Measurements from ENCODE around the gene KIF20B.

The KIF20B gene

DNA sequence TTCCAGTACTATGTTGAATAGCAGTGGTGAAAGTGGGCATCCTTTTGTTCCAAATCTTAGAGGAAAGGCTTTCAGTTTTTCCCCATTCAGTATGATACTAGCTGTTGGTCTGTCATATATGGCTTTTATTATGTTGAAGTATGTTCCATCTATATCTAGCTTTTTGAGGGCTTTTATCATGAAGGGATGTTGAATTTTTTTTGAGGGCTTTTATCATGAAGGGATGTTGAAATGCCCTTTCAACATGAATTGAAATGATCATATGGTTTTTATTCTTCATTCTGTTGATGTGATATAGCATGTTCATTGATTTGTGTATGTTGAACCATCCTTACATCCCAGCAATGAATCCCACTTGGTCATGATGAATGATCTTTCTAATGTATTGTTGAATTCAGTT is 75.3 kb downstream of the KIF20B start:
- no peaks in the 10 kb centered on the region for H3K27me3 Mint-ChIP-seq
- H3K27ac Mint-ChIP-seq: no peak overlapping the region
- H3K4me3 Mint-ChIP-seq: no peak overlapping the region
- no peaks in the 10 kb centered on the region for H3K9me3 Mint-ChIP-seq
- no peak for DNase-seq
- H3K4me1 Mint-ChIP-seq (ENCODE audit: low read depth): peaks cover 1% of the 10 kb centered on the region
- peaks cover 85% of the 10 kb centered on the region for H3K36me3 Mint-ChIP-seq (ENCODE audit: low read depth)

DNA sequence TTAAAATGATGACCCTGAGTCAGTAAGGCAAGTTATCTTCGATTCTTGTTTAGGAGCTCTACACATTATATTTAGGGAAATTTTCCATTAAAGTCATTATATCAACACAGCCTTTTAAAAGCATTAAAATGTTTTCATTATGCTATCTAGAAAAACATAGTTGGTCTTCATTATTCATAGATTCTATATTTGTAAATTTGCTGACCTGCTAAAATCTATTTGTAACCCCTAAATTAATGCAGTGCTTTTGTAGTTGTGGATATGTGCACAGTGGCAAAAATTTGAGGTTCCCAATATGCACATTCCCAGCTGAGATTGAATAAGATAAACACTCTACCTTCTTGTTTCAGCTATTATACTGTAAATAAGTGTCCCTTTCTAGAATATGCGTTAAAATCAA is 81.1 kb downstream of the KIF20B start:
- peaks cover 39% of the 10 kb centered on the region for H3K36me3 Mint-ChIP-seq (ENCODE audit: low read depth)
- no peaks in the 10 kb centered on the region for H3K4me1 Mint-ChIP-seq (ENCODE audit: low read depth)
- H3K9me3 Mint-ChIP-seq: no peaks in the 10 kb centered on the region
- H3K27ac Mint-ChIP-seq: no peak overlapping the region
- no peak for DNase-seq
- no peaks in the 10 kb centered on the region for H3K27me3 Mint-ChIP-seq
- H3K4me3 Mint-ChIP-seq: no peak overlapping the region

DNA sequence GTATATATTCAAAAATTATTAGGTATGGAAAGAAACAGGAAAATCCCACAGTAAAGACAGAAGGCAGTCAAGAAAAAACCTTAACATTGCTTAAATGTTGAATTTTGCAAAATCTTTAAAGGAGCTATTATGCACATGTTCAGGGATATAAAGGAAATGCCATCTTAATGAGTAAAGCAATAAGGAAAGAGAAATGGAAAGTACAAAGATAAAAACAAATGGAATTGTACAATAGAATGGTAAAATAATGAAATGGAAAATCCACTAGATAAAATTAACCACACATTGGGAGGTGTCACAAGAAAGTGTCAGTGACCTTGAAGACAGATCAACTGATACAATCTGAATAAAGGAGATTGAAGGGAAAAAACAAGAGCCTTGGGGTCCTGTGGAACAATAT is 82.0 kb downstream of the KIF20B start:
- H3K4me3 Mint-ChIP-seq: no peak overlapping the region
- H3K27ac Mint-ChIP-seq: no peak overlapping the region
- H3K9me3 Mint-ChIP-seq: no peaks in the 10 kb centered on the region
- no peaks in the 10 kb centered on the region for H3K27me3 Mint-ChIP-seq
- peaks cover 32% of the 10 kb centered on the region for H3K36me3 Mint-ChIP-seq (ENCODE audit: low read depth)
- no peaks in the 10 kb centered on the region for H3K4me1 Mint-ChIP-seq (ENCODE audit: low read depth)
- no peak for DNase-seq

DNA sequence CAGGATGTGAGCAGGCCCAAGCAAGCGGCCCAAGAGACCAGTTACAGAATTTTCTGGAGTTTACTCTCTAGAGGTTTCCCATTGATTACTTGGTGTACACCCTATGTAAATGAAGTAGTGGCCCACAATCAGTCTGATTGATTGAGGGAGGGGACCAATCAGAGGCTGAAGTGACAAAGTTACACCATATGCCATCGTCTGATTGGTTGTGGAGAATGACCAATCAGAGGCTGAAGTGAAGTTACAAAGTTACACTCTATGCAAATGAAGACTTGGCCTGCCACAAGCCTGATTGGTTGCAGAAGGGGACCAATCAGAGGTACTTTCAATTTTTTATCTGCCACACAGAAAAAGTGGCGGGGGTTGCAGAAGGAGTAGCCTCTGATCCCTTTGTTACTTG is 83.7 kb downstream of the KIF20B start:
- H3K9me3 Mint-ChIP-seq: no peaks in the 10 kb centered on the region
- H3K4me3 Mint-ChIP-seq: no peak overlapping the region
- DNase-seq: no peak
- no peak overlapping the region for H3K27ac Mint-ChIP-seq
- peaks cover 17% of the 10 kb centered on the region for H3K36me3 Mint-ChIP-seq (ENCODE audit: low read depth)
- H3K27me3 Mint-ChIP-seq: peaks cover 5% of the 10 kb centered on the region
- no peaks in the 10 kb centered on the region for H3K4me1 Mint-ChIP-seq (ENCODE audit: low read depth)

DNA sequence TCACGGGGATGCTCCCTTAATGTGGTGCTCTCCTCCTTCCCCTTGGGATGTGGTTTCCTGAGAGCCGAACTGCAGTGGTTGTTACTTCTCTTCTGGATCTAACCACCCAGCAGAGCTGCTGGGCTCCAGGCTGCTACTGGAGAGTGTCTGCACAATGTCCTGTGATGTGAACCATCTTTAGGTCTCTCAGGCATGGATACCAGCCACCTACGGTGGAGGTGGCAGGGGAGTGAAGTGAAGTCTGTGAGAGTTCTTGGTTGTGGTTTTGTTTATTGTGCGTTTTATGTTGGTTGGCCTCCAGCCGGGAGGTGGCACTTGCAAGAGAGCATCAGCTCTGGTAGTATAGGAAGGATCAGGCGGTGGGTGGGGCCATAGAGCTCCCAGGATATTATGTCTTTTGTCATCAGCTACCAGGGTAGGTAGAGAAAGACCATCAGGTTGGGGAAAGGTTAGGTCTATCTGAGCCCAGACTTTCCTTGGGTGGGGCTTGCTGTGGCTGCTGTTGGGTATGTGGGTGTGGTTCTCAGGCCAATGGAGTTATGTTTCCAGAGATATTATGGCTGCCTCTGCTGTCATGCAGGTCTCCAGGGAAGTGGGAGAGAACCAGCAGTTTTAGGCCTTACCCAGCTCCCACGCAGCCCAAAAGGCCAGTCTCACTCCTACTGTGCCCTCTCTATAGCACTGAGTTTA is 87.9 kb downstream of the KIF20B start:
- H3K4me1 Mint-ChIP-seq (ENCODE audit: low read depth): no peaks in the 10 kb centered on the region
- DNase-seq: no peak
- H3K27ac Mint-ChIP-seq: no peak overlapping the region
- H3K9me3 Mint-ChIP-seq: no peaks in the 10 kb centered on the region
- H3K27me3 Mint-ChIP-seq: peaks cover 9% of the 10 kb centered on the region
- no peaks in the 10 kb centered on the region for H3K36me3 Mint-ChIP-seq (ENCODE audit: low read depth)
- no peak overlapping the region for H3K4me3 Mint-ChIP-seq

DNA sequence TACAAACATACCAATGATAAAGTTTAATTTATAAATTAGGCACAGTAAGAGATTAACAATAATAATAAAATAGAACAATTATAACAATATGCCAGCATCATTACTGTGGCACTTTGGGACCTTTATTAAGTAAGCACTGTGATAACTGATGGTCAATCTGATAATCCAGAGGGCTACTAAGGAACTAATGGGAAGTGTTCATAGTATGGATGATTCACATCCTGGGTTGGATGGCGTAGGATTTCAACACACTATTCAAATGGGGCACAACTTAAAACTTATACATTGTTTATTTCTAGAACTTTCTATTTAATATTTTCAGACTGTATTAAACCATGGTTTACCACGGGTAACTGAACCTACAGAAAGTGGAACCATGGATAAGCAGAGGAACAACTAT is 90.8 kb downstream of the KIF20B start:
- Mint-ChIP-seq H3K27me3 (peaks cover 9% of the 10 kb centered on the region), H3K27ac (no peak overlapping the region), H3K4me3 (no peak overlapping the region), H3K4me1 (ENCODE audit: low read depth) (no peaks in the 10 kb centered on the region), H3K9me3 (no peaks in the 10 kb centered on the region), H3K36me3 (ENCODE audit: low read depth) (no peaks in the 10 kb centered on the region)
- DNase-seq: no peak

DNA sequence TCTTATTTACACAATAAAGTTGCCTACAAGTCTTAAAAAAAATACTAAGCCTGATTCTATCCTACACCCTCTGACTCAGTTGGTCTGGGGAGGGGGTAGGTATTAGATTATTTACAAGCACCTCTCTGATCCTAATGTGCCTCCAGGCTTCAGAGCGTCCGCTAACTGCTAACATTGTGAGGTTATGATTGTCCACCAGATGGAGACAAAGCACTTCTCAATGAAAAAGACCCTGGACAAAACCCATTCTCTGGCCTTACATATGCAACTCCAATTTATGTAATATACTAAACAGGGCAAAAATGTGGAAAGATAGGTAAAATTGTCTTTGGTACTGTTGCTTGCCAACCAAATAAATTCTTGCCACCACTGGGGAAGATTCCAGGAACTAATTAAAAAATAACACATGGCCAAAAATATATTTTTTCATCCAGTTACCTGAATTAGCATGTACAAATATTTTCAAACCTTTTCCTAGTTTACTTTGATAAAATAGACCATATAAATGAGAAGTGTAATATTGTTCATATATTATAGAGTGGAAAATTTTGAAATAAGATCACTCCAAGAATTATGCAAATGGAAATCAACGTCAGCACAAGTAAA is 92.4 kb downstream of the KIF20B start:
- Mint-ChIP-seq H3K9me3 (no peaks in the 10 kb centered on the region), H3K36me3 (ENCODE audit: low read depth) (no peaks in the 10 kb centered on the region), H3K27ac (no peak overlapping the region), H3K4me1 (ENCODE audit: low read depth) (peaks cover 2% of the 10 kb centered on the region), H3K27me3 (peaks cover 9% of the 10 kb centered on the region), H3K4me3 (no peak overlapping the region)
- no peak for DNase-seq

DNA sequence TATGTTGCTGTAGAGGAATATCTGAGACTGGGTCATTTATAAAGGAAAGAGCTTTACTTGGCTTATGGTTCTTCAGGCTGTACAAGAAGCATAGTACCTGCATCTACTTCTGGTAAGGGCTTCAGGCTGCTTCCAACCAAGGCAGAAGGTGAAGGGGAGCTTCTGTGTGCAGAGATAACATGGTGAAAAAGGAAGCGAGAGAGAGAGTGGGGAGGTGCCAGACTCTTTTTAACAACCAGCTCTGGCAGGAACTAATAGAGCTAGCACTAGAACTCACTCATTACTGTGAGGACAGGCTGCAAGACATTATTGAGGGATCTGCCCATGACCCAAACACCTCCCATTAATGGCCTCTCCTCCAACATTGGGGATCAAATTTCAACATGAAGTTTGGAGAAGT is 94.5 kb downstream of the KIF20B start:
- no peak overlapping the region for H3K4me3 Mint-ChIP-seq
- no peak for DNase-seq
- no peak overlapping the region for H3K27ac Mint-ChIP-seq
- H3K4me1 Mint-ChIP-seq (ENCODE audit: low read depth): peaks cover 2% of the 10 kb centered on the region
- H3K36me3 Mint-ChIP-seq (ENCODE audit: low read depth): no peaks in the 10 kb centered on the region
- H3K27me3 Mint-ChIP-seq: peaks cover 17% of the 10 kb centered on the region
- no peaks in the 10 kb centered on the region for H3K9me3 Mint-ChIP-seq

DNA sequence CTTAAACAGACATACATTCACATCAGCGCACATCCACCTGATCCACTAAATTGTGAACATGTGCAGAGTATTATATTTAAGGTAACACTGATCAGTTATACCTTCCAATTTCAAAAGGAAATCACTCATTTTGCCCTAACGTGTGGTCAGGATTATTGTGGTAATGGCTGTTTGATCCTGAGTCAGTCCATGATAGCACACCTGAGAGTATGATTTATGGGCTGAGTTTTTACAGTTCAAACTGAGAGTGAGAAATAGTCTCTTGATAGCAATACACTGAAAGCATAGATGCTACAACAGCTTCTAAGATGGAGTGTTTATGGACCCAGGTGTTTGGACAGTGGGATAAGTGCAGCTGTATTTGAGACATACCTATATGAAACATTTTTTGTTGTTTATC is 96.7 kb downstream of the KIF20B start:
- peaks cover 27% of the 10 kb centered on the region for H3K27me3 Mint-ChIP-seq
- no peaks in the 10 kb centered on the region for H3K36me3 Mint-ChIP-seq (ENCODE audit: low read depth)
- peaks cover 2% of the 10 kb centered on the region for H3K4me1 Mint-ChIP-seq (ENCODE audit: low read depth)
- DNase-seq: no peak
- no peak overlapping the region for H3K27ac Mint-ChIP-seq
- no peaks in the 10 kb centered on the region for H3K9me3 Mint-ChIP-seq
- H3K4me3 Mint-ChIP-seq: no peak overlapping the region

DNA sequence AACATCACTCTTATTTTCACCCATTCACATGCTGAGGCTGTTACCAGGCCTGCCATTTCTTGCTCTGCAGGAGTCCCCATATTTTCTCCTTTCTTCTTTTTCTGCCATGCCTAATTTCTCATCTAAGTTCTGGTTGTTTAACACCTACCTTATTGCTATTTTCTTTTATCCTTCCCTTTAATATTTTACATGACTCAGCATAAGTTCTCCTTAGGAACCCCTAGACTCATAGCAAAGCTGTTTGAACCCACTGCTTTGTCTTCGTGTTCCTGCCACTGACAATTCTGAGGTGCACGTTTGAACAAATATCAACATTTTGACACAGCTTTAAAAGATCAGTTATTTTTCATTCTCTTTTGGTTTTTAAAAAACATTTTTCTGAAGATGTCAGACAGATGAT is 98.2 kb downstream of the KIF20B start:
- Mint-ChIP-seq H3K4me1 (ENCODE audit: low read depth) (peaks cover 12% of the 10 kb centered on the region), H3K4me3 (no peak overlapping the region), H3K9me3 (no peaks in the 10 kb centered on the region), H3K27me3 (peaks cover 35% of the 10 kb centered on the region), H3K36me3 (ENCODE audit: low read depth) (no peaks in the 10 kb centered on the region), H3K27ac (no peak overlapping the region)
- DNase-seq: no peak

DNA sequence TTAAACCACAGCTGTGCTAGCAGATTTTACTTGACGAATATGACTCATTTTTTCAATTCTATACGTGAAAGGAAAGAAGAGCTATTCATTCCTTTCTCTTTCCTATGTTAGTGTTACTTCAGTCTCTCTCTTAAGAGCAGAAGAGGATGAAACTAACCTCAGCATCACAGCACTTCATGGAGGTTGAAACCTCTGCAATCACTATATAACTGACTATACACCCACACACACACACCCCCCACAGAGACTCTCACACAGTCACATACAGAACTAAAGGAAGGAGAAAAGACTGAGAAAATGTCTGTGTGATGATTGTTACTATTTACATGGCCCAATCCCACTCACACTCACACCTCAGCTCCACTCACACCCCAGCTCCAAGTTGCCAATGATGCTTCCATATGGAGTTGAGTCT is 104.2 kb downstream of the KIF20B start:
- Mint-ChIP-seq H3K4me1 (ENCODE audit: low read depth) (peaks cover 29% of the 10 kb centered on the region), H3K4me3 (no peak overlapping the region), H3K27me3 (peaks cover 57% of the 10 kb centered on the region), H3K36me3 (ENCODE audit: low read depth) (no peaks in the 10 kb centered on the region), H3K9me3 (no peaks in the 10 kb centered on the region), H3K27ac (peak overlapping the region; percentile 82)
- DNase-seq: peak; percentile 55

DNA sequence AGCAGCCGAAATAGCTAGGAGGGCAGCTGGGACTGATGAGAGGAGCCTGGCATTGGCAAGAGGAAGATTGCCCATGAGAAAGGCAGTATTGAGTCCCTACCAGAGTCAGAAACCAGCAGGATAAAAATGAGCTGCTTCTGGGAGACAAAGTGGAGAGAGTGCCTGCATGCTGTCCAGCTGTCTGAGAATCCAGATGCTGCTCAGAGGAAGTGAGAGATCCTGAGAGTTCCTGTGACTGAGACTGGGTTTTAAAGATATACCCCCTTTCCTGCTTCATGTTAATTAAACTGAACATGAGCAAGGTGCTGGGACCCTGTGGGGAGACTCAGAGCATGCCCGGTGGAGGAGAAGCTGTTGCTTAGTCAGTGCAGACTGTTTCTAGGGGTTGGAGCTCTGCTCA is 107.5 kb downstream of the KIF20B start:
- H3K36me3 Mint-ChIP-seq (ENCODE audit: low read depth): no peaks in the 10 kb centered on the region
- peaks cover 35% of the 10 kb centered on the region for H3K27me3 Mint-ChIP-seq
- no peak for DNase-seq
- peaks cover 23% of the 10 kb centered on the region for H3K4me1 Mint-ChIP-seq (ENCODE audit: low read depth)
- H3K4me3 Mint-ChIP-seq: no peak overlapping the region
- H3K9me3 Mint-ChIP-seq: no peaks in the 10 kb centered on the region
- H3K27ac Mint-ChIP-seq: no peak overlapping the region

DNA sequence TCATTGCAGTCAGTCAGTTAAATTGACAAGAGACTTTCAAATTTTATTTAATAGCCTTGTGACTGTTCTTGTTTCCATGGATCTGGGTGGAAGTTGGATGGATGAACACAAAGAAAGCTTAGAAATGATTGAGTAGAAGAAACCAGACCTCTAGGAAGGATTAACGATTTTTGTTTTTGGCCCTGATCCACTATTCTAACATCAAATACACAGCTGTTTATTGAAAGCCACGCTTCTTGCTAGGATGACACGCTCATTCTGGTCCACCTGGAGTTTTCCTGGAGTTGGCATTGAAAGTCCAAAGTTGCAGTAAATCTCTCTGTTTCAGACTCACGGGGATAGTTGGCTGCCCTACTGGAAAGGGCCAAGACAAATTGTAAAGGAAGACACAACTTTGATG is 108.4 kb downstream of the KIF20B start:
- H3K4me3 Mint-ChIP-seq: no peak overlapping the region
- no peak for DNase-seq
- no peaks in the 10 kb centered on the region for H3K36me3 Mint-ChIP-seq (ENCODE audit: low read depth)
- peaks cover 34% of the 10 kb centered on the region for H3K27me3 Mint-ChIP-seq
- no peaks in the 10 kb centered on the region for H3K9me3 Mint-ChIP-seq
- peaks cover 20% of the 10 kb centered on the region for H3K4me1 Mint-ChIP-seq (ENCODE audit: low read depth)
- H3K27ac Mint-ChIP-seq: no peak overlapping the region

DNA sequence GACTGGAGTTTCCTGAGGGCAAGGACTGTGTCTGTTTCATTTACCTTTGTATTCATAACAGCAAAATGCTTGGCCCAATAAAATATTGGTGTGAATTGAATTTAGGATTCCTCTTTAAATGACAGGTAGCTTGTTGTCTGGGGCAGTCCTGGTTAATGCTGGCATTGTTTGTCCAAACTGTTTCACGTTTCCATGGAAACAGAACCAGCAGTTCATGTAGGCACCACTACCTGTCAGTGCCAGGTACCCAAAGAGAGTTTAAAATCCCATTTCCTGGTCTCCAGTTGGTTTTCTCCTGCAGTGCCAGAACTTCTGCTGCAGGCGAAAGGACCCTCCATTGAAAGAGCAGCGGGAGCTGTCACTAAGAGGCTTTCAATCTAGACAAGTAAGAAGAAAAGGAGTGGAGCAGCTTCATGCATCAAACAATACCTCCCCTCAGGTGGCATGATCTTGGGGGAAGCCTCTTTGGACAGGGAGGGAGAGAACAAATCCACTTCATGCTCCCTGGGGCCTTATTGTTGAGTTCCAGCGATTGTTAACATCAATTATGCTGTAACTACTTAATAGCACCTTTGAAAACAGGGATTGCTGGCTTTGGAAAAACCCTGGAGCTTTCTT is 109.6 kb downstream of the KIF20B start:
- Mint-ChIP-seq H3K4me1 (ENCODE audit: low read depth) (peaks cover 10% of the 10 kb centered on the region), H3K9me3 (no peaks in the 10 kb centered on the region), H3K4me3 (no peak overlapping the region), H3K36me3 (ENCODE audit: low read depth) (no peaks in the 10 kb centered on the region), H3K27me3 (peaks cover 34% of the 10 kb centered on the region), H3K27ac (no peak overlapping the region)
- no peak for DNase-seq

DNA sequence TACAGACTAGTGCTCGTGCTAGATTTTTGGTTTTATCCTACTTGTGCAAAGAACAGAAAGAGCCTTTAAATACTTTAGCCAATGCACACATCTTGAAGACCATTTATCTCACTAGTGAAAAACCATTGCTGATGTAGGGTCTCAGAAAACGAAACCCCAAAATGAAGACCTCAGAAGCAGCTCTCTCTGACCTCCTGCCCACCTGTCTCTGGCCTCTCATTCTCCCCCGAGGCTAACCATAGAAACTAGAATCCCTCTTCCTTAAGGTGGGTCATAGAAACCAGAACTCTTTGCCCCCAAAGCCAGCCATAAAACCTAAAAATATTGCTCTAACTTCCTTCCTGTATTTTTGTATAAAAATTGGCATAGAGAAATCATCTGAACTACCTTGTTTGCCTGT is 112.2 kb downstream of the KIF20B start:
- Mint-ChIP-seq H3K9me3 (peaks cover 1% of the 10 kb centered on the region), H3K4me1 (ENCODE audit: low read depth) (no peaks in the 10 kb centered on the region), H3K27me3 (peaks cover 29% of the 10 kb centered on the region), H3K4me3 (no peak overlapping the region), H3K27ac (no peak overlapping the region), H3K36me3 (ENCODE audit: low read depth) (no peaks in the 10 kb centered on the region)
- DNase-seq: no peak
